HepG2 (cell line): ENCODE results near the gene DAGLB. TPM values are rescaled to one million over a fixed set of nuclear protein-coding genes. Genes with fewer than 3 reads are reported as not detected.

Source experiments
- CENPX ChIP-seq: sonication (generic); formaldehyde crosslinking; IDR thresholded peaks from 2 replicates; pipeline ENCODE4 v1.9.0; 2021; ENCODE audit warnings: mild to moderate bottlenecking, missing genetic modification reagents, moderate library complexity
- CHD2 ChIP-seq: IDR thresholded peaks from 2 replicates; pipeline ENCODE4 v1.6.1; 2011; ENCODE audit warnings: low read depth, low read length, improper control_type of control experiment
- MED1 ChIP-seq: sonication (generic); formaldehyde crosslinking; IDR thresholded peaks from 2 replicates; pipeline ENCODE4 v1.4.0; 2020; ENCODE audit warnings: missing genetic modification reagents
- NFE2L1 ChIP-seq: sonication (generic); formaldehyde crosslinking; IDR thresholded peaks from 2 replicates; pipeline ENCODE4 v1.4.0; 2020; ENCODE audit warnings: missing genetic modification reagents, mild to moderate bottlenecking, borderline replicate concordance
- RBFOX2 ChIP-seq: fragments of 200-400 bp; formaldehyde crosslinking; IDR thresholded peaks from 2 replicates; pipeline ENCODE4 v1.6.1; 2017; ENCODE audit warnings: low read depth, mild to moderate bottlenecking, low read length
- TCF7L2 ChIP-seq: IDR thresholded peaks from 2 replicates; pipeline ENCODE4 v1.6.1; 2011; ENCODE audit warnings: mild to moderate bottlenecking, low read depth, low read length, moderate library complexity
- ZNF343 ChIP-seq: sonication (generic); formaldehyde crosslinking; IDR thresholded peaks from 2 replicates; pipeline ENCODE4 v1.4.0; 2020; ENCODE audit warnings: mild to moderate bottlenecking, missing genetic modification reagents
- ZNF607 ChIP-seq: sonication (generic); formaldehyde crosslinking; IDR thresholded peaks from 2 replicates; pipeline ENCODE4 v1.5.1; 2020; ENCODE audit warnings: missing genetic modification reagents, mild to moderate bottlenecking, borderline replicate concordance
- ZNF670 ChIP-seq: sonication (generic); formaldehyde crosslinking; IDR thresholded peaks from 2 replicates; pipeline ENCODE4 v1.8.0; 2022; ENCODE audit warnings: mild to moderate bottlenecking, missing genetic modification reagents, borderline replicate concordance
- ZNF672 ChIP-seq: sonication (generic); formaldehyde crosslinking; IDR thresholded peaks from 2 replicates; pipeline ENCODE4 v1.8.1; 2022; ENCODE audit warnings: missing genetic modification reagents
- polyA plus RNA-seq, 8 experiments: library from polyadenylated mRNA; depleted of rRNA in 3 of 8; stranded (reverse) in 7 of 8; unstranded in 1 of 8; fragments of >200 nt; fragmentation: Illumina TruSeq in 4 of 8; extraction: Trizol in 4 of 8; gene quantifications; 2 replicates each; pipeline versions ENCODE4 v1.2.1 to v1.2.3, GENCODE V29; 2011 to 2016; ENCODE audit warnings: low read depth in 4 of 8, missing spikeins in 1 of 8, mixed read lengths in 1 of 8; ENCODE audit not compliant: insufficient read depth in 1 of 8
- total RNA-seq, 5 experiments: library from RNA; depleted of rRNA; stranded (reverse); fragments of >200 nt; fragmentation: Illumina TruSeq; extraction: Trizol; gene quantifications; 2 replicates each; pipeline ENCODE4 v1.2.3, GENCODE V29; 2016; ENCODE audit warnings: low read depth in 1 of 5
- TF ChIP-seq, protein P1 (sequence below): sonication (generic); formaldehyde crosslinking; IDR thresholded peaks from 2 replicates; pipeline ENCODE4 v1.5.0; 2020; ENCODE audit warnings: missing genetic modification reagents, mild to moderate bottlenecking, borderline replicate concordance
- TF ChIP-seq, protein P2 (sequence below): sonication (generic); formaldehyde crosslinking; IDR thresholded peaks from 2 replicates; pipeline ENCODE4 v1.4.0; 2020; ENCODE audit warnings: mild to moderate bottlenecking, missing genetic modification reagents
- TF ChIP-seq, protein P3 (sequence below): sonication (generic); formaldehyde crosslinking; IDR thresholded peaks from 2 replicates; pipeline ENCODE4 v1.4.0; 2020; ENCODE audit warnings: mild to moderate bottlenecking, missing genetic modification reagents, borderline replicate concordance

The DAGLB gene
- total and polyA plus RNA-seq, 2 of the 13 experiments (the other 11 are each of a cell fraction or from before 2014, with no cell fraction given): 7.9 to 9.8 TPM

DNA sequence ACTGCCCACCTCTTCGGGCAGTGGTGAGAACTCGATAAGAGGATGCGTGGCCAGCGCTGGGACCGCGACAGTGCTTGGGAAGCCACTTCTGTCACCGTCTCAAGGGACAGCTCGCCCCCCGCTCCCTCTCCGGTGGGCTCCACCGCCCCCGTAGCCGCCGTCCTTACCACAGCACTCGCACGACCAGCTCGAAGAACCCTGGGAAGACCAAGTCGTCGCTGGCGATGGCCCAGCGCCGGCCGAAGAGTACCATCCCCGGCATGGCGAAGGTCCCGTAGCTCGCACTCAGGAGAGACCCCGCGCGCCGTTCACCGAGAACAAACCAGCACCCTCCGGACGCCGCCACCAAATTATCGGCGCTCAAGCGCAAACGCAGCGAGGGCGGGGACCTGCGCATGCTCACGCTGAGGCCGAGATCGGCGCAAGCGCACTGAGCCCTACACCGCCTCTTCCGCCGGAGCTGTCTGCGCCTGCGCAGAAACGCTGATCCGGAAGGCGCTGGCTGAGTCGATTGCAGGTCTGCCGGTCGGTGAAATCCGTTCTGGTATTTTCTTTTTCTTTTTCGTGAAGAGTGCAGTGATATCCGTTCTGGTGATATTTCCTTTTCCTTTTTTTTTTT is at the start of gene DAGLB (continued):
- no peak for TF ChIP-seq ZNF670 (CRISPR knock-in tag)
- TF ChIP-seq, protein P1, sequence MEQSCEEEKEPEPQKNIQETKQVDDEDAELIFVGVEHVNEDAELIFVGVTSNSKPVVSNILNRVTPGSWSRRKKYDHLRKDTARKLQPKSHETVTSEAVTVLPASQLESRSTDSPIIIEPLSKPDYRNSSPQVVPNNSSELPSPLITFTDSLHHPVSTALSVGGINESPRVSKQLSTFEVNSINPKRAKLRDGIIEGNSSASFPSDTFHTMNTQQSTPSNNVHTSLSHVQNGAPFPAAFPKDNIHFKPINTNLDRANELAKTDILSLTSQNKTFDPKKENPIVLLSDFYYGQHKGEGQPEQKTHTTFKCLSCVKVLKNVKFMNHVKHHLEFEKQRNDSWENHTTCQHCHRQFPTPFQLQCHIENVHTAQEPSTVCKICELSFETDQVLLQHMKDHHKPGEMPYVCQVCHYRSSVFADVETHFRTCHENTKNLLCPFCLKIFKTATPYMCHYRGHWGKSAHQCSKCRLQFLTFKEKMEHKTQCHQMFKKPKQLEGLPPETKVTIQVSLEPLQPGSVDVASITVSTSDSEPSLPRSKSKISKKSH (CRISPR knock-in tag): peak; percentile 81
- TF ChIP-seq, protein P2, sequence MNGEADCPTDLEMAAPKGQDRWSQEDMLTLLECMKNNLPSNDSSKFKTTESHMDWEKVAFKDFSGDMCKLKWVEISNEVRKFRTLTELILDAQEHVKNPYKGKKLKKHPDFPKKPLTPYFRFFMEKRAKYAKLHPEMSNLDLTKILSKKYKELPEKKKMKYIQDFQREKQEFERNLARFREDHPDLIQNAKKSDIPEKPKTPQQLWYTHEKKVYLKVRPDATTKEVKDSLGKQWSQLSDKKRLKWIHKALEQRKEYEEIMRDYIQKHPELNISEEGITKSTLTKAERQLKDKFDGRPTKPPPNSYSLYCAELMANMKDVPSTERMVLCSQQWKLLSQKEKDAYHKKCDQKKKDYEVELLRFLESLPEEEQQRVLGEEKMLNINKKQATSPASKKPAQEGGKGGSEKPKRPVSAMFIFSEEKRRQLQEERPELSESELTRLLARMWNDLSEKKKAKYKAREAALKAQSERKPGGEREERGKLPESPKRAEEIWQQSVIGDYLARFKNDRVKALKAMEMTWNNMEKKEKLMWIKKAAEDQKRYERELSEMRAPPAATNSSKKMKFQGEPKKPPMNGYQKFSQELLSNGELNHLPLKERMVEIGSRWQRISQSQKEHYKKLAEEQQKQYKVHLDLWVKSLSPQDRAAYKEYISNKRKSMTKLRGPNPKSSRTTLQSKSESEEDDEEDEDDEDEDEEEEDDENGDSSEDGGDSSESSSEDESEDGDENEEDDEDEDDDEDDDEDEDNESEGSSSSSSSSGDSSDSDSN (CRISPR knock-in tag): peak; percentile 12
- TF ChIP-seq TCF7L2: no peak
- 0 out of 2 replicates have a peak, but pooled peaks have one; percentile 32 for TF ChIP-seq ZNF343 (CRISPR knock-in tag)
- TF ChIP-seq, protein P3, sequence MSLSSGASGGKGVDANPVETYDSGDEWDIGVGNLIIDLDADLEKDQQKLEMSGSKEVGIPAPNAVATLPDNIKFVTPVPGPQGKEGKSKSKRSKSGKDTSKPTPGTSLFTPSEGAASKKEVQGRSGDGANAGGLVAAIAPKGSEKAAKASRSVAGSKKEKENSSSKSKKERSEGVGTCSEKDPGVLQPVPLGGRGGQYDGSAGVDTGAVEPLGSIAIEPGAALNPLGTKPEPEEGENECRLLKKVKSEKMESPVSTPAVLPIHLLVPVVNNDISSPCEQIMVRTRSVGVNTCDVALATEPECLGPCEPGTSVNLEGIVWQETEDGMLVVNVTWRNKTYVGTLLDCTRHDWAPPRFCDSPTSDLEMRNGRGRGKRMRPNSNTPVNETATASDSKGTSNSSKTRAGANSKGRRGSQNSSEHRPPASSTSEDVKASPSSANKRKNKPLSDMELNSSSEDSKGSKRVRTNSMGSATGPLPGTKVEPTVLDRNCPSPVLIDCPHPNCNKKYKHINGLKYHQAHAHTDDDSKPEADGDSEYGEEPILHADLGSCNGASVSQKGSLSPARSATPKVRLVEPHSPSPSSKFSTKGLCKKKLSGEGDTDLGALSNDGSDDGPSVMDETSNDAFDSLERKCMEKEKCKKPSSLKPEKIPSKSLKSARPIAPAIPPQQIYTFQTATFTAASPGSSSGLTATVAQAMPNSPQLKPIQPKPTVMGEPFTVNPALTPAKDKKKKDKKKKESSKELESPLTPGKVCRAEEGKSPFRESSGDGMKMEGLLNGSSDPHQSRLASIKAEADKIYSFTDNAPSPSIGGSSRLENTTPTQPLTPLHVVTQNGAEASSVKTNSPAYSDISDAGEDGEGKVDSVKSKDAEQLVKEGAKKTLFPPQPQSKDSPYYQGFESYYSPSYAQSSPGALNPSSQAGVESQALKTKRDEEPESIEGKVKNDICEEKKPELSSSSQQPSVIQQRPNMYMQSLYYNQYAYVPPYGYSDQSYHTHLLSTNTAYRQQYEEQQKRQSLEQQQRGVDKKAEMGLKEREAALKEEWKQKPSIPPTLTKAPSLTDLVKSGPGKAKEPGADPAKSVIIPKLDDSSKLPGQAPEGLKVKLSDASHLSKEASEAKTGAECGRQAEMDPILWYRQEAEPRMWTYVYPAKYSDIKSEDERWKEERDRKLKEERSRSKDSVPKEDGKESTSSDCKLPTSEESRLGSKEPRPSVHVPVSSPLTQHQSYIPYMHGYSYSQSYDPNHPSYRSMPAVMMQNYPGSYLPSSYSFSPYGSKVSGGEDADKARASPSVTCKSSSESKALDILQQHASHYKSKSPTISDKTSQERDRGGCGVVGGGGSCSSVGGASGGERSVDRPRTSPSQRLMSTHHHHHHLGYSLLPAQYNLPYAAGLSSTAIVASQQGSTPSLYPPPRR (CRISPR knock-in tag): 0 out of 2 replicates have a peak, but pooled peaks have one; percentile 19
- TF ChIP-seq CHD2: no peak
- TF ChIP-seq CENPX (CRISPR knock-in tag): no peak
- peak; percentile 68; the same call in 1 of the 2 replicates for TF ChIP-seq ZNF607
- TF ChIP-seq RBFOX2: peak; percentile 90
- TF ChIP-seq MED1 (CRISPR knock-in tag): peak; percentile 26; the same call in 1 of the 2 replicates
- no peak for TF ChIP-seq ZNF672 (CRISPR knock-in tag)
- TF ChIP-seq NFE2L1 (CRISPR knock-in tag): peak; percentile 74; the same call in 1 of the 2 replicates
